NT2/D1 (cell line): ENCODE results near the gene ZBTB32.

Source experiments
- SUZ12 ChIP-seq: IDR thresholded peaks from 2 replicates; pipeline ENCODE4 v1.6.1; 2011; ENCODE audit not compliant: insufficient read length, insufficient read depth; ENCODE audit errors: extremely low read depth
- YY1 ChIP-seq: IDR thresholded peaks from 2 replicates; pipeline ENCODE4 v1.6.1; 2011; ENCODE audit not compliant: insufficient read length, insufficient read depth
- ZNF274 ChIP-seq: IDR thresholded peaks from 2 replicates; pipeline ENCODE4 v1.6.1; 2011; ENCODE audit warnings: mild to moderate bottlenecking, low read depth, low read length

GRCh38 chr19:35756377-35757230 lies 52.2 kb downstream of the ZBTB32 start, which contains the start of gene HSPB6:
- TF ChIP-seq SUZ12 (no peak), ZNF274 (no peak), YY1 (no peak)
